Cardiac muscle cell (in vitro differentiated cells and primary cell): ENCODE results near the gene METTL4. TPM values are rescaled to one million over a fixed set of nuclear protein-coding genes. Genes with fewer than 3 reads are reported as not detected.

ENCODE experiments used
- DNase-seq, 2 donors: peaks; one replicate each; pipeline versions ENCODE4 v3.0.0 to v3.0.0-alpha.2; 2010 to 2017; ENCODE audit warnings: low read depth in 1 of 2, low spot score in 1 of 2
- H3K27ac ChIP-seq: fragments of 200-600 bp; sonication (generic); 2 replicates; pipeline ENCODE4 v1.5.1; 2016
- H3K27me3 ChIP-seq: fragments of 200-600 bp; sonication (generic); 2 replicates; pipeline ENCODE4 v1.6.0; 2016; ENCODE audit warnings: control low read depth
- H3K36me3 ChIP-seq: fragments of 200-600 bp; sonication (generic); 2 replicates; pipeline ENCODE4 v1.5.1; 2016; ENCODE audit warnings: control low read depth
- H3K4me1 ChIP-seq: fragments of 200-600 bp; sonication (generic); 2 replicates; pipeline ENCODE4 v1.8.1; 2017; ENCODE audit warnings: low read depth, mild to moderate bottlenecking, mixed run types
- H3K4me3 ChIP-seq: fragments of 200-600 bp; sonication (generic); 2 replicates; pipeline ENCODE4 v1.5.1; 2016; ENCODE audit warnings: mild to moderate bottlenecking
- H3K9me3 ChIP-seq: fragments of 200-600 bp; sonication (generic); 2 replicates; pipeline ENCODE4 v1.5.1; 2017; ENCODE audit warnings: low read depth, mild to moderate bottlenecking, control low read depth
- polyA plus RNA-seq: library from polyadenylated mRNA; unstranded; fragments of >200 nt; fragmentation: Nextera tagmentation; extraction: Ambion mirVana; gene quantifications from 2 replicates; pipeline ENCODE4 v1.2.1, GENCODE V29; 2016
- total RNA-seq: library from RNA; depleted of rRNA; stranded (reverse); fragments of >200 nt; gene quantifications from 2 replicates; pipeline ENCODE4 v1.2.3, GENCODE V29; 2016
- TF ChIP-seq, protein P1 (sequence below): IDR thresholded peaks from 2 replicates; pipeline ENCODE4 v1.5.1; 2012; ENCODE audit warnings: low read depth, mild to moderate bottlenecking, low read length

Gene METTL4
- total and polyA plus RNA-seq, 2 experiments from 2014 or later, result 5.6 to 7.5 TPM

DNA sequence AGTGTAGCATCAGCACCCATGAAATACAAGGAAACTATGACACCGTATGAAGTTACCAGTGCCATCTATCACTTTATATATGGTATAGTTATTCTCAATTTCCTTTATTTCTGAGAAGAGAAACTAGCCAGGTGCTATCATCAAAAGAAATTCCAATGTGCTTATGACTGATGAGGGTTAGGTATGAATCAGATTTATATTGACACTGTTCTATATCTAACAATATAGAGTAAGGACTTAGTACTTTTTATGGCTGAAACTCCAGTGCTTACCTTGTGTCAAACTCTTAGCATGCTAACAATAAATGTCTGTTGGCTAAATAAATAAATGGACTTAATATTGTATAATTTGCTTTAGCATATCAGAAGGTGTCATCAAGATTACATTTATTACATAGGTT is 6.9 kb downstream of the METTL4 start:
- H3K9me3 ChIP-seq, result no peaks in the 10 kb centered on the region
- no peak overlapping the region for H3K27ac ChIP-seq
- H3K36me3 ChIP-seq, result peaks cover 9% of the 10 kb centered on the region
- H3K4me3 ChIP-seq, result no peak overlapping the region
- H3K4me1 ChIP-seq, result no peaks in the 10 kb centered on the region
- TF ChIP-seq, protein P1, sequence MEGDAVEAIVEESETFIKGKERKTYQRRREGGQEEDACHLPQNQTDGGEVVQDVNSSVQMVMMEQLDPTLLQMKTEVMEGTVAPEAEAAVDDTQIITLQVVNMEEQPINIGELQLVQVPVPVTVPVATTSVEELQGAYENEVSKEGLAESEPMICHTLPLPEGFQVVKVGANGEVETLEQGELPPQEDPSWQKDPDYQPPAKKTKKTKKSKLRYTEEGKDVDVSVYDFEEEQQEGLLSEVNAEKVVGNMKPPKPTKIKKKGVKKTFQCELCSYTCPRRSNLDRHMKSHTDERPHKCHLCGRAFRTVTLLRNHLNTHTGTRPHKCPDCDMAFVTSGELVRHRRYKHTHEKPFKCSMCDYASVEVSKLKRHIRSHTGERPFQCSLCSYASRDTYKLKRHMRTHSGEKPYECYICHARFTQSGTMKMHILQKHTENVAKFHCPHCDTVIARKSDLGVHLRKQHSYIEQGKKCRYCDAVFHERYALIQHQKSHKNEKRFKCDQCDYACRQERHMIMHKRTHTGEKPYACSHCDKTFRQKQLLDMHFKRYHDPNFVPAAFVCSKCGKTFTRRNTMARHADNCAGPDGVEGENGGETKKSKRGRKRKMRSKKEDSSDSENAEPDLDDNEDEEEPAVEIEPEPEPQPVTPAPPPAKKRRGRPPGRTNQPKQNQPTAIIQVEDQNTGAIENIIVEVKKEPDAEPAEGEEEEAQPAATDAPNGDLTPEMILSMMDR, result no peak
- no peak for DNase-seq
- no peaks in the 10 kb centered on the region for H3K27me3 ChIP-seq

DNA sequence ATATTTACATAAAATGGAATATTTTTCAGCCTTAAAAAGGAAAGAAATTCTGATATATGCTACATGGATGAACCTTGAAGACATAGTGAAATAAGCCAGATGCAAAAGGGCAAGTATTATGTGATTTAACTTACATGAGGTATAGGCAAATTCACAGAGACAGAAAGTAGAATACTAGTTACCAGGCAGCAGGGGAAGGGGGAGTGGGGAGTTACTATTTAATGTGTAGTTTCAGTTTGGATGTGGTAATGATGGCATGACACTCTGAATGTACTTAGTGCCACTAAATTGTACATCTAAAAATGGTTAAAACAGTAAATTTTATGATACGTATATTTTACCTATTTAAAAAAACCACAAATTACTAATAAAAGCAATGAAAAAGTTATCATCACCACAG is 12.1 kb downstream of the METTL4 start:
- H3K27ac ChIP-seq, result no peak overlapping the region
- no peaks in the 10 kb centered on the region for H3K9me3 ChIP-seq
- DNase-seq, result no peak
- H3K4me1 ChIP-seq, result no peaks in the 10 kb centered on the region
- H3K27me3 ChIP-seq, result no peaks in the 10 kb centered on the region
- no peak overlapping the region for H3K4me3 ChIP-seq
- TF ChIP-seq, protein P1, result no peak
- peaks cover 9% of the 10 kb centered on the region for H3K36me3 ChIP-seq

DNA sequence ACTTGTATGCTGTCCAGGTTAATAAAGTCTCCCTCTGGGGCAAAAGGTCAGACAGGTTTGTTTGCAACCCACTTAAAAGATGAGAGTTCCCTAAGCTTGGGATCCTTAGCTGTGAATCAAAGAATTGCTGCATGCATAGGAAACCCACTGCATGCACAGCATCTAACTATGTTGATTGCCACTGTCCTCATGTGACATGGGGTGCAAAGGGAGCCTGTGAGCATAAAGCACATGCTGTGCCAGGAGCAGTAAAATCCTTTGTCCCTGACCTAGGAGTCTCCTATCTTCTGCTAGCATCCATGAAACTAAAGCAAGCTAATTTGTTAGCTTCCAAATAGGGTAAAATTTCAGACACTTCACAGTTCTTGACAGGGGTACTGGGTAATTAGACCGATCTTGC is 13.8 kb downstream of the METTL4 start:
- TF ChIP-seq, protein P1, result no peak
- Histone ChIP-seq H3K4me1 (no peaks in the 10 kb centered on the region), H3K36me3 (peaks cover 9% of the 10 kb centered on the region), H3K27ac (no peak overlapping the region), H3K9me3 (no peaks in the 10 kb centered on the region), H3K4me3 (no peak overlapping the region), H3K27me3 (no peaks in the 10 kb centered on the region)
- DNase-seq, result no peak

DNA sequence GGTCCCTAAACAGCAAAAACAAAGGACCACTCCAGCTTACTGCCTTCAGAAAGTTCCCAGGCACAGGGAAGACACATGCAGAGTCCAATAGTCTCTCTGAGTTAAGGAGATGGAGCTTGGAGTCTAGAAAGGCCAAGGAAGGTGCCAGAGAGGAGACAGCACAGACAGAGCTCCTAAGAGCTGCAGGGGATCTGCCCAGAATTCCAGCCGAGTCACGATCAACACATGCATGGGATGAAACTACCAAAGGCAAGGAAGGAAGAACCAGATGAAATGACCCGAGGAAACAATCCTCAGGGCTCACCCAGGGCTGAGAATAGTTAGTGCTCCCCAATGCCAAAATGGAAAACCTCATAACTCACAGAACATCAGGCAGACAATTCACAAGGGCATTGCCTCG is 15.4 kb downstream of the METTL4 start:
- no peaks in the 10 kb centered on the region for H3K27me3 ChIP-seq
- H3K36me3 ChIP-seq, result no peaks in the 10 kb centered on the region
- TF ChIP-seq, protein P1, result no peak
- no peak overlapping the region for H3K27ac ChIP-seq
- H3K9me3 ChIP-seq, result no peaks in the 10 kb centered on the region
- DNase-seq, result no peak
- H3K4me1 ChIP-seq, result no peaks in the 10 kb centered on the region
- no peak overlapping the region for H3K4me3 ChIP-seq

DNA sequence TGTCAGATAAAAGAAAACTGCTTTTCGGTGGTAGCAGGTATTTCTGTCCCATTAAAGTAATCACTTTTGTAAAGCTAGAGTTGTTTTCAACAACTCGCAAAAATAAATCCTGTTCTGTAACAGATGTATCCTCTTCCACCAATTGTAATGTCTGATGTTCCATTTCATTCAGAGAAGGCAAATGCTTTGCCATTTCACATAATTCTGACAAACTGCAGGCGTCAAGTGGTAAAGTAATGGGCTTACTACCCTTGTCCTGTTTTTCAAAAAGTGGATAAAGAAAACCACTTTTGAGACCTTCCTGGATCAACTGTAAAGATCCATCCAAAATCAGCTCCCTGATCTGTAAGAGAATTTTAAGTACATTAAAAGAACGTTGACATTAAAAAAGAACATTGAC is 16.6 kb downstream of the METTL4 start:
- Histone ChIP-seq H3K27ac (no peak overlapping the region), H3K4me3 (no peak overlapping the region), H3K27me3 (no peaks in the 10 kb centered on the region), H3K36me3 (no peaks in the 10 kb centered on the region), H3K4me1 (no peaks in the 10 kb centered on the region), H3K9me3 (no peaks in the 10 kb centered on the region)
- no peak for DNase-seq
- TF ChIP-seq, protein P1, result no peak

DNA sequence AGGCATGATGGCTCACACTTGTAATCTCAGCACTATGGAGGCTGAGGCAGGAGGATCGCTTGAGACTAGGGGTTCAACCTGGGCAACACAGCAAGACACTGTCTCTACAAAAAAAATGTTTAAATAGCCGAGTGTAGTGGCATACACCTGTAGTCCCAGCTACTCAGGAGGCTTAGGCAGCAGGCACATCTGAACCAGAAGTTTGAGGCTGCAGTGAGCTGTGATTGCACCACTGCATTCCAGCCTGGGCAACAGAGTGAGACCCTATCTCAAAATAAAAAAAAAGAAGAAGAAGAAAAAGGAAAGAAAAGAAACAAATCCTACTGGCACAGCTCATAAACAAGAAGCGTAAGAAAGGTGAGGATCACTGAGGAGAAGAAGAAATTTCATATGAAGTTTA is 19.9 kb downstream of the METTL4 start:
- H3K36me3 ChIP-seq, result no peaks in the 10 kb centered on the region
- H3K4me1 ChIP-seq, result no peaks in the 10 kb centered on the region
- DNase-seq, result no peak
- H3K4me3 ChIP-seq, result no peak overlapping the region
- no peaks in the 10 kb centered on the region for H3K27me3 ChIP-seq
- TF ChIP-seq, protein P1, result no peak
- no peak overlapping the region for H3K27ac ChIP-seq
- H3K9me3 ChIP-seq, result no peaks in the 10 kb centered on the region
